ENCODE data around the gene CADPS2.

CADPS2 gene

GRCh38 chr7:122884186-122884585 lies 2.1 kb downstream of the CADPS2 start:
- DNase-seq (ENCODE audit: extremely low read depth, low read depth), result no peak
- TF ChIP-seq CTCF (IDR thresholded peaks at IDR 0.05; ENCODE audit: low read depth, low read length, missing control alignments), result no peak
- no peak overlapping the region for H3K4me3 ChIP-seq (replicated peaks; ENCODE audit: low read depth, low read length)

GRCh38 chr7:122883049-122883680 lies 3.1 kb downstream of the CADPS2 start:
- H3K4me3 ChIP-seq (replicated peaks; ENCODE audit: low read depth, low read length), result no peak overlapping the region
- DNase-seq (ENCODE audit: extremely low read depth, low read depth), result no peak
- no peak for TF ChIP-seq CTCF (IDR thresholded peaks at IDR 0.05; ENCODE audit: low read depth, low read length, missing control alignments)

- TF ChIP-seq CTCF (IDR thresholded peaks at IDR 0.05; ENCODE audit: low read depth, low read length, missing control alignments), result no peak
- DNase-seq (ENCODE audit: extremely low read depth, low read depth), result no peak
- no peak overlapping the region for H3K4me3 ChIP-seq (replicated peaks; ENCODE audit: low read depth, low read length)
Measured at GRCh38 chr7:122881324-122881723, 4.9 kb downstream of the CADPS2 start.

GRCh38 chr7:122869260-122869659 lies 17.0 kb downstream of the CADPS2 start:
- no peak for DNase-seq (ENCODE audit: extremely low read depth, low read depth)
- H3K4me3 ChIP-seq (replicated peaks; ENCODE audit: low read depth, low read length), result no peak overlapping the region
- TF ChIP-seq CTCF (IDR thresholded peaks at IDR 0.05; ENCODE audit: low read depth, low read length, missing control alignments), result no peak

GRCh38 chr7:122867471-122867980 lies 18.7 kb downstream of the CADPS2 start:
- TF ChIP-seq CTCF (IDR thresholded peaks at IDR 0.05; ENCODE audit: low read depth, low read length, missing control alignments), result no peak
- H3K4me3 ChIP-seq (replicated peaks; ENCODE audit: low read depth, low read length), result no peak overlapping the region
- no peak for DNase-seq (ENCODE audit: extremely low read depth, low read depth)

GRCh38 chr7:122864838-122865237 lies 21.4 kb downstream of the CADPS2 start:
- DNase-seq (ENCODE audit: extremely low read depth, low read depth), result no peak
- no peak for TF ChIP-seq CTCF (IDR thresholded peaks at IDR 0.05; ENCODE audit: low read depth, low read length, missing control alignments)

GRCh38 chr7:122864016-122864415 lies 22.2 kb downstream of the CADPS2 start:
- no peak for TF ChIP-seq CTCF (IDR thresholded peaks at IDR 0.05; ENCODE audit: low read depth, low read length, missing control alignments)
- DNase-seq (ENCODE audit: extremely low read depth, low read depth), result no peak
- no peak overlapping the region for H3K4me3 ChIP-seq (replicated peaks; ENCODE audit: low read depth, low read length)

More at GRCh38 chr7:122864838-122865237, 21.4 kb downstream of the CADPS2 start:
- no peak overlapping the region for H3K4me3 ChIP-seq (replicated peaks; ENCODE audit: low read depth, low read length)
